B cell (primary cell): ENCODE measurements around the gene BNIP1.

Experiments used
- EZH2 ChIP-seq: IDR thresholded peaks from 2 replicates; pipeline ENCODE4 v1.6.1; 2012; ENCODE audit warnings: borderline replicate concordance, low read depth, mild to moderate bottlenecking, moderate library complexity, low read length; ENCODE audit not compliant: insufficient read depth, poor library complexity, severe bottlenecking
- TF ChIP-seq, protein P1 (sequence below): fragments of 200-600 bp; IDR thresholded peaks from one replicate; pipeline ENCODE4 v1.8.0; 2022; ENCODE audit warnings: antibody characterized with exemption, mild to moderate bottlenecking

- TF ChIP-seq, protein P1, sequence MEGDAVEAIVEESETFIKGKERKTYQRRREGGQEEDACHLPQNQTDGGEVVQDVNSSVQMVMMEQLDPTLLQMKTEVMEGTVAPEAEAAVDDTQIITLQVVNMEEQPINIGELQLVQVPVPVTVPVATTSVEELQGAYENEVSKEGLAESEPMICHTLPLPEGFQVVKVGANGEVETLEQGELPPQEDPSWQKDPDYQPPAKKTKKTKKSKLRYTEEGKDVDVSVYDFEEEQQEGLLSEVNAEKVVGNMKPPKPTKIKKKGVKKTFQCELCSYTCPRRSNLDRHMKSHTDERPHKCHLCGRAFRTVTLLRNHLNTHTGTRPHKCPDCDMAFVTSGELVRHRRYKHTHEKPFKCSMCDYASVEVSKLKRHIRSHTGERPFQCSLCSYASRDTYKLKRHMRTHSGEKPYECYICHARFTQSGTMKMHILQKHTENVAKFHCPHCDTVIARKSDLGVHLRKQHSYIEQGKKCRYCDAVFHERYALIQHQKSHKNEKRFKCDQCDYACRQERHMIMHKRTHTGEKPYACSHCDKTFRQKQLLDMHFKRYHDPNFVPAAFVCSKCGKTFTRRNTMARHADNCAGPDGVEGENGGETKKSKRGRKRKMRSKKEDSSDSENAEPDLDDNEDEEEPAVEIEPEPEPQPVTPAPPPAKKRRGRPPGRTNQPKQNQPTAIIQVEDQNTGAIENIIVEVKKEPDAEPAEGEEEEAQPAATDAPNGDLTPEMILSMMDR, result no peak
- no peak for TF ChIP-seq EZH2
These were observed 16.8 kb downstream of the BNIP1 start for GRCh38 chr5:173161148-173161547.
